ENCODE results near the gene RGS7BP.

DNA sequence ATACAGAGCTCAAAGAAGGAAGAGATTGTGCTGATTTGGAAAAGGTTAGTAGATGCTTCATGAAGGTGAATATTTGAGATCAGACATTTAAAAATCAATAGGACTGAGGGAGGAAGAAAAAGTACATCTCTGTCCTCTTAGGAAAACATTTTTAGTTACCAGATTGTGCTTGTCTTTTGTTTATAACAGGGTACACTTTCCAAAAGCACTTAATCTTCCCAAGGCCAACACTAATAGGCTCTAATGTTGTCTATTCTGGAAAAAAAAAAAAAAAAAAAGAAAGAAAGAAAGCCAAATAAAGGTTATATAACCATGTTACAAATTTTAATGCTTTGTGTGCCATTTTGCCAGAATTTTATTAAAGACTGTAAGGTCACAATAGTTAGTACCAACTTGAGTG, 139.0 kb downstream of the RGS7BP start:
- TF ChIP-seq, protein P1, sequence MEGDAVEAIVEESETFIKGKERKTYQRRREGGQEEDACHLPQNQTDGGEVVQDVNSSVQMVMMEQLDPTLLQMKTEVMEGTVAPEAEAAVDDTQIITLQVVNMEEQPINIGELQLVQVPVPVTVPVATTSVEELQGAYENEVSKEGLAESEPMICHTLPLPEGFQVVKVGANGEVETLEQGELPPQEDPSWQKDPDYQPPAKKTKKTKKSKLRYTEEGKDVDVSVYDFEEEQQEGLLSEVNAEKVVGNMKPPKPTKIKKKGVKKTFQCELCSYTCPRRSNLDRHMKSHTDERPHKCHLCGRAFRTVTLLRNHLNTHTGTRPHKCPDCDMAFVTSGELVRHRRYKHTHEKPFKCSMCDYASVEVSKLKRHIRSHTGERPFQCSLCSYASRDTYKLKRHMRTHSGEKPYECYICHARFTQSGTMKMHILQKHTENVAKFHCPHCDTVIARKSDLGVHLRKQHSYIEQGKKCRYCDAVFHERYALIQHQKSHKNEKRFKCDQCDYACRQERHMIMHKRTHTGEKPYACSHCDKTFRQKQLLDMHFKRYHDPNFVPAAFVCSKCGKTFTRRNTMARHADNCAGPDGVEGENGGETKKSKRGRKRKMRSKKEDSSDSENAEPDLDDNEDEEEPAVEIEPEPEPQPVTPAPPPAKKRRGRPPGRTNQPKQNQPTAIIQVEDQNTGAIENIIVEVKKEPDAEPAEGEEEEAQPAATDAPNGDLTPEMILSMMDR (conservative IDR thresholded peaks at IDR 0.05 in 1 of 2, IDR thresholded peaks at IDR 0.05 in 1 of 2; ENCODE audit: low read depth in 1 of 2, low read length in 2 of 2) = no peak
- TF ChIP-seq EZH2 (IDR thresholded peaks at IDR 0.05; ENCODE audit: low read length, missing control alignments) = no peak

All from fibroblast of lung (primary cell).